Hematopoietic multipotent progenitor cell (in vitro differentiated cells): ENCODE results near the gene BLM. TPM values are rescaled to one million over a fixed set of nuclear protein-coding genes. Genes with fewer than 3 reads are reported as not detected.

ENCODE experiments used
- DNase-seq, 3 donors: peaks; one replicate each; pipeline ENCODE4 v3.0.0-alpha.2; 2011 to 2015; ENCODE audit warnings: low read depth in 2 of 3, low spot score in 2 of 3
- total RNA-seq: library from RNA; depleted of rRNA; stranded (reverse); fragments of >200 nt; gene quantifications from one replicate; pipeline ENCODE4 v1.2.3, GENCODE V29; 2012

Gene BLM
- total RNA-seq, 1 donor, result 5.1 TPM

DNA sequence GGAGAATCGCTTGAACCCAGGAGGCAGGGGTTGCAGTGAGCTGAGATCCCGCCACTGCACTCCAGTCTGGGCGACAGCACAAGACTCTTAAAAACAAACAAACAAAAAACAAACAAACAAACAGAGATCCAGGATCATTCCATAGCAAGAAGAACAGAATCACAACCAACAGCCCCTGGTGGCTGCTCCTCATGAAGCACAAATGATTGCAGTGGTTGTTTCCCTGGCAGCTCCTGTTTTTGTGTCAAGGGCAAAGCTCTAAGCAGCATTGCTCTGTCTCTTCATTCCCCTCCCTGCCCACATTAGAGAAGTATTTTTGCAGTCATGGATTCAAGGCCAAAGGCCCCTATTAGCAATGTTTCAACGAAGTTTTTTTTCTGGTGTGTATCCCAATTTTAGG lies 25.8 kb upstream of the BLM start:
- no peak for DNase-seq

DNA sequence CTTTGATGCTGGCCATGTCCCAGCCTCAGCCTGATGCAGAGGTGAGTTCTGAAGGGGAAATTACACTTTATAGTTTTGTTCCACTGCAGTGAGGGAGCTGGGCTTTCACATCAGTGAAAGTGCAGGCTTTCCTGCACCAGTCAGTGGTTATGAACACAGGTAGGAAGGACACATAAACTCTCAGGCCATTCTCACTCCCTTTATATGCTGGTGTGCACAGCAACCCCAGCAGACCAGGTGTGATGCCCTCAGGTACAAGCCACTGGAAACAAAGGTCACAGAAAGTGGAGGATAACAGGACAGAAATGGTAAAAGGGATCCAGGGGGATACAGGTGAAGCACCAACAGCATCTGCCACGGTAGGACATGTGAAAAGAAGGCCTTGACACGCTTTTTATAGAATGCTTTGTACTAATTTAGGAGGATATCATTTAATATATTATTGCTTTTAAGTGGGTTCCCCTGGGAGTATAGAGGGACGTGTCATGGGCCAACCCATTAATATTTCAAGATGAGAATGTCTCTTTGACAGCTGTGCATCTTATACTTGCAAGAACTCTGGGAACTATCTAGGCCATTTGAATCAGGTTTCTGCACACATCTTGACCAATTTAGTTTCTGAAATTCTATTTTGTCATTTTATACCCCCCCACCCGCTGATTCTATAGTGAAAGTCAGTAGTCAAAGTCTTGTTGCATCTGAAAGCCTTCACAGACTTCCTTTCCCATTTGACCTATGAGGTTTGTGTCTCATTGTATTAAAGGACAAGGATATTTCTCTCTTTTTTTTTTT lies 25.0 kb upstream of the BLM start:
- no peak for DNase-seq

DNA sequence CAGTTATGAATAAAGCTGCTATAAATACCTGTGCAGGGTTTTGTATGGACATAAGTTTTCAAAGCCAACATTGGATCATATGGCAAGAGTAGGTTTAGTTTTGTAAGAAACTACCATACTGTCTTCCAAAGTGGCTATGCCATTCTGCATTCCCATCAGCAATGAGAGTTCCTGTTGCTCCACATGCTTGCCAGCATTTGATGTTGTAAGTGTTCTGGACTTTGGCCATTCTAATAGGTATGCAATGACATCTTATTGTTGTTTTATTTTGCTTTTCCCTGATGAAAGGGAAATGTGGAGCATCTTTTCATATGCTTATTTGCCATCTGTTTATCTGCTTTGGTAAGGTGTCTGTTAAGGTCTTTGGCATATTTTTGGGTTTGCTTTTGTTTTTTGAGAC lies 22.2 kb upstream of the BLM start:
- DNase-seq, result no peak

DNA sequence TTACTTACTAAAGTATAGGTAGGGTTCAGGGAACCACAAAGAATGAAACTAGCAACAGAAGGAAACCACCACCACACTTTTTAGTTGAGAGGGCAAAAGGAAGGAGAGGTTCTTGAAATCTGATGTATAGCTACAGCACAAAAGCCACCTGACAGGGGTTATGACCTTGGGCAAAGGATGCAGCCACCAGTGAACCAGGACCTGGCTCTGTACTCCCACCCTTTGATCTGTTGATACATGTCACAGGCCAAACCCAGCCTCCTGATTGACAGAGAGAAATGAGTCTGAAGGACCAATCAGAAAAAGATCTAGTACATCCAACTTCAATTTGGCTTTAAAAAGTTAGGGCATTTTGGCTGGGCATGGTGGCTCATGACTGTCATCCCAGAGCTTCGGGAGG lies 20.0 kb upstream of the BLM start:
- DNase-seq, result no peak

DNA sequence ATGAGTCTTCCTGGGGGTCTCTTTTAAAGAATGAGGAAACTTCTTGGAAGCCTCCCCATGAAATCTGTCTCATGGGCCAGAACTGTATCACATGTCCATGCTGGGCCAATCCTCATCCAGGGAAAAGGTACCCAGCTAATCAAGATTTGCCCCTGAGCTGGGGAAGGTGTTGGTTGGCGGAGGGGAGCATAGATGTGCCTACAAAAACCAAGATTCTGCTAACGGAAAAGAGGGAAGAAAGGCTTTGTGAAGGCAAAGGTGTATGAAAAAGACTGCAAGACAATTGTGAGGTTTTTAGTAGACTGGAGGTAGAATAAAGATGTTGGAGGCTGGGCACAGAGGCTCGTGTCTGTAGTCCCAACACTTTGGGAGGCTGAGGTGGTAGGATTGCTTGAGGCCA lies 18.5 kb upstream of the BLM start:
- no peak for DNase-seq

DNA sequence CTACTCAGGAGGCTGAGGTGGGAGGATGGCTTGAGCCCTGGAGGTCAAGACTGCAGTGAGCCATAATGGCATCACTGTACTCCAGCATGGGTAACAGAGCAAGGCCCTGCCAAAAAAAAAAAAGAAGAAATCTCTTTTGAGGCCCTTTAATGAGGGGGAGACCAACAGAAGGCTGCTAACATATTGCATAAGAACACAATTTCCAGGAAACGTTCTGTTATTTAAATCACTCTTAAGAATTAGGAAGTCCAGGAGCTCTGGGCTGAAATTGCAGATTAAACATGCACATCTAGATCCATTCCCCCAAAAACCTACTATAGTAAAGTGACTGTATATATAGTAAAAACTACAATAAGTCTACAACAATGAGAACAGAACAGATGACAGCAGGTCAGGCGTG lies 16.1 kb upstream of the BLM start:
- peak in 1 of 3 donors; percentile 35 for DNase-seq

DNA sequence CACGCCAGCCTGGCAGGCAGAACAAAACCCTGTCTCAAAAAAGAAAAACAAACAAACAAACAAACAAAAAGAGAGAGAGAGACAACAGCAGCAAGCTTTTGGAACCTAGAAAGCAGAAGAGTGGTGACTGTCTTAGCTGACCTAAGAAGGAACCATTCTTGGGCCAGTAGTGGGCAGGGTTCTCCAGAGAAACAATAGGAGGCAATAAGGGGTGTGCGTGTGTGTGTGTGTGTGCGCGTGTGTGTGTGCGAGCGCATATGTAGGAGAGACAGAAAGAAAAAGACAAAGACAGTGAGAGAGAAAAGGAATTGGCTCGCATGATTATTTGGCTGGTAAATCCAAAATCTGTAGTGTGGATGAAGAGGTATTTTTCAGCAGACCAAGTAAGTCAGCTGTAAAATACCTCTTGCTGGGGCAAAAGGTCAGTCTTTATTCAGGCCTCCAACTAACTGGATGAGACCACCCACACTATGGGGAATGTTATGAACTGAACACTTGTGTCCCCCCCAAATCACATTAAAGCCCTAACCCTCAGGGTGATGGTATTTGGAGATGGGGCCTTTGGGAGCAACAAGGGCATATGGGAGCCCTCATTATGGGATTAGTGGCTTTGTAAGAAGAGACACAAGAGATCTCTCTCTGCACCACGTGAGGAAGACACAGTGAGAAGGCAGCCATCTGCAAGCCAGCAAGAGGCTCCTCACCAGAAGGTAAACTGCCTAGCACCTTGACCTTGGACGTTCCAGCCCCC lies 15.1 kb upstream of the BLM start:
- peak in 2 of 3 donors; percentile 50 to 60 for DNase-seq

DNA sequence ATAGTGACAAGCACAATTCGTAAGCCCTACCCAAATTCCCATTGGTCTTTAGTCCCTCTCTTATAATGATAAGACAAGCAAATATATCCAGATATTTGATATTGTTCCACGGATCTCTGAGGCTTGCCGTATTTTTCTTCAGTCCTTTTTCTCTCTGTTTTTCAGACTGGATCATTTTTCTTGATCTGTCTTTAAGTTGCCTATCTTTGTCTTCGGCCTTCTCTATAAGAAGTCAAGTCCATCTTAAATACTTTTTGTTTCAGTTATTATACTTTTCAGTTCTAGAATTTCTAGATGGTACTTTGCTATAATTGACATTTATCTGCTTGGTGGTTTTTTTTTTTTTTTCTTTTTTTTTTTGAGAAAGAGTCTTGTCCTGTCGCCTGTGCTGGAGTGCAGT lies 13.7 kb upstream of the BLM start:
- no peak for DNase-seq

DNA sequence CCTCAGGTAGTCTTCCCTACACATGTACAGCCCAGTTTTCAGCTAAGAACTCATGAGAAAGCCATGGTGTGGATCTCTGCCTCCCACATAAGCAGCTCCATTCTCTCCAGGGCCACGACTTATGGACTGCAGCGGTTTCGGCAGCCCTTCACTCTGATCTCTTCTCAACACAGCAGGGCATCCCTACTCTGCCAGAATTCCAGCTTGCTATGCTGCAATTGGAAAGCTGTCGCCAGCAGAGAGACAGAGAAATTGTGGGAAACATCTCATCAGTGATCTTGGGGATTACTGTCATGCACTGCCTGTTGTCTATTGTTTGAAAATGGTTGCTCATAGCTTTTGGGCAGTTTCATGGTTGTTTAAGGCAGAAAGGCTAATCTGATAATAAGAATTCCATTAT lies 11.9 kb upstream of the BLM start:
- DNase-seq, result no peak

DNA sequence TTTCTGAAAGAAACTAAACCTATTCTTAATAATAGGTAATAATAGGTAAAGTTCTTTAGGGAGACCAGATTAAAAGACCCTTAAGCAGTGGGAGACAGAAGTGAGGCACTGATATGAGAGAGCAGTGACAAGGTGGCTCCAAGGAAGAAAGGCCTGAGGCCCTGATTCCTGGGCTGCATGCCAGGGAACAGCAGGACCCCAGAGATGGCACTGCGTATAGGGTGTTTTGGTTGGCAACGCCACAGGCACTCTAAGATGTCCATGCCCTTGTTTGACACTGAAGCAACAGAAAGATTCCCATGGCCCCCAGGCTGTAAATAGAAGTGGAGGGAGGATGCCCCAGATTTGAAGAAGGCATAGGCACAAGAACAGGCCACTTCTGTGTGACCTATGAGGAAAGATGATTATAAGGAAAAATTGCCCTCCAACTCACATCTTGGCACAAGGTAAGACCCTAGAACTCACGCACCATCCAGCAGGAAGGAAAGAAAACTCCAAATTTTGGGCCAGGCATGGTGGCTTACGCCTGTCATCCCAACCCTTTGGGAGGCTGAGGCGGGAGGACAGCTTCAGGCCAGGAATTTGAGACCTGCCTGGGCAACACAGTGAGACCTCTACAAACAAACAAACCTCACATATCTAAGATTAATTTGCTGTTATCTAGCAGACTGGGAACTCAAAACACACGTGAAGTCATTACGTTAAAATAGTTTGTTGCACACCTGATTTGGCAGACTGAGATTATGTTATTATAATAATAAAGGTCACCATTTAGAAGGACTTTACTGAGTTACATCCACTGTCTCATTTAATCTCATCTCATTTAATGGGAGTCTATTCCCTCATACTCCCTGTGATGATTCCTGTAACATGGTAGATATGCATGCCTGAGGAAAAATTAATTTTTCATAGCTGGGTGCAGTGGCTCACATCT lies 10.5 kb upstream of the BLM start:
- DNase-seq, result no peak

DNA sequence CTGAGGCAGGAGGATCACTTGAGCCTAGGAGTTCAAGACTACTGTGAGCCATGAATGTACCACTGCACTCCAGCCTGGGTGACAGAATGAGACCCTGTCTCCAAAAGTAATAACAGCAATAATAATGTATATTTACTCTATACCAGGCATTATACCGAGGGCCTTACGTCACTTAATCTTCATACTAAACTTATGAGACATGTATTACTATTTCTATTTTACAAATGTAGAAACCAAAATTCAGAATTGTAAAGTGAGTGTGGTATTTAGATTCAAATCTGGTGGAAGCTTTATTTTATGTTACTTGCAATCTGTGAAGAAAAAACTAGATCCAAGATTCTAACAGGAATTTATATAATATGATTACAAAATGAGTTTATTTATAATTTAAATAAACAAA lies 9.7 kb upstream of the BLM start:
- no peak for DNase-seq

DNA sequence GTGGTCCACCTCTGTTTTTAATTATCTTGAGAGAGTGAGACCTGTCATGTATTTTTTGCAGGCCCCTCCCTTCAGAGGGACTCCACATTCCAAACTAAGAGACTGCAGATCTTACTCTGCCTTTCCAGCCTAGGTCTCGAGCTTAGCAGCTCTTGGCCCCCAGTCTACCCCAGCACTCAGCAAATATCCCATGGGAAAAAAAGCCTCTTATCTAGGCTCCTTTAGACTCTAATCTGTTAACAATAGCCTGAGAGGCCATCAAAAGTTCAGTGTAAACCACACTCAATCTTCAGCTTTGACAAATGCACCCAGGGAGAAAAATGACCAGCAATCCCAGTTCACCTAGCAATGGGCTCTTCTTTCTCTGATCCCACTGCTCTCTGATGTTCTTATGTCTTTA lies 8.6 kb upstream of the BLM start:
- DNase-seq, result no peak

DNA sequence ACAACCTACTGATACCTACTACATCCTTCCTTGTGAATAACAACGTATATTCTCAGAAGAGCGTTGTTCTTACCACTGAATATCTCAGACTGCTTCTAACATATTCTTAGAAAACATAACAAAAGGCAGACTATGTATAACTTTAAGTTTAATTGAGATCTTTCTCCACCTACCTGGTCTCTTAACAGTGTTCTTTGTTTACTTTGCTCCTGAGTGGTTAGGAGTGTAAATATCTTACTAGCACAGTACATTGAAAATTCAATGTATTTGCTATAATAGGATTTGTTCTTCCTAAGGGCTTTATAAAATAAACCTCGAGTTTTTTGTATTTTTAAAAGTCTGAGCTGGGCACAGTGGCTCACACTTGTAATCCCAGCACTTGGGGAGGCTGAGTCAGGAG lies 7.9 kb upstream of the BLM start:
- DNase-seq, result no peak

DNA sequence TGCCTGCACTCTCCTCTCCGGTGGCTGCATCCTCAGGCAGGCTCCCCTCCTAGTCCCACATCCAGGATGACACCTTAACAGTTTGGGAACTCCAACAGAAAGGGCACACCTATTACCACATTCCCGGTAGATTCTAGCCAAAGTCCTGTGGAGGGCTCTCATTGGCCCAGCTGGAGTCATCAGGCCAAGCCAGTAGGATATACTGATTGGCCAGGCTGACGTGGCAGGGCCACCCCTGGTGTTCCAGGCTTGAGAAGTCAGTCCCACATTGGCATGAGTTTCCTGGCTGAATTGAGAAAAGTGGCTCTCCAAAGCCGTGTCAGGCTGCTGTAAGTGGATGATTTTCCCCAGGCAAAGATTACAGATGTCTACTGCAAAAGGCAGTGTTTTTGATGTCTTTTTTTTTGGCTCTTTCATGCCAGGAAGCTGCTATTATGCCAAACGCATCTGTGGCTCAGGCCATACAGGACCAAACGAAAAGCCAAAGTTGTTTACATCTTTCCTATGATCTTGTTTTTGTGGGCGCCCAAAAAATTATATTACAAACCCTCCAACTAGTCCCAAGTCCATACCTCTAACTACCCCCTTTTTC lies 6.6 kb upstream of the BLM start:
- no peak for DNase-seq

DNA sequence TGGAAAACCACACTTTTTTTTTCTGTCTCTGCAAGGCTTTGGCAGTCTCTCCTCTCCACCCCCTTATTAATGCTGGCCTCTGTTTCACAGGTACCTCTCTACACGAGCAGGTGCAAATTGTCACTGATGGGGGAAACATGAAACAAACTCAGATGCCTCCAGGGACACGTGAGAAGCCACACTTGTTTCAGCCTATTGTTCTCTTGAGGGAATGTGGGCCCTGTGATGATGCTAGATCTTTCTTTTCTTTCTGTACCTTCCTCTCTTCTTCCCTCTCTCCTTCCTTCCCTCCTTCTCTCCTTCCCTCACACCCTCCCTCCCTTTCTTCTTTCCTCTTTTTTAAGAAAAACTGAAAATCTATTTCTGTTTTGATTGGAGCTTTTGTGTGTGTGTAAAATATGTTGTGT lies 5.7 kb upstream of the BLM start:
- no peak for DNase-seq

DNA sequence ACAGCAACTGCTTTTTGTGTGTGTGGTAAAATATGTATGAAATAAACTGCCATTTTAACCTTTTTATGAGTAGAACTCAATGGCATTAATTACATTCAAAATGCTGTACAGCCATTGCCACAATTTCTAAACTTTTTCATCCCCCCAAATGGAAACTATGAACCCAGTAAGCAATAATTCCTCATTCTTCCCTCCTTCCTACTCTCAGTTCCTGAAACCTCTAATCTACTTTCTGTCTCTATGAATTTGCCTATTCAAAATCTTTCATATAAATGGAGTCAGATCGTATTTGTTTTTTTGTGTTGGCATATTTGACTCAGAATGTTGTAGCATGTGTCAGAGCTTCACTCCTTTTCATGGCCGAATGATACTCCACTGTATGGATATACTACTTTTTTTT lies 5.3 kb upstream of the BLM start:
- DNase-seq, result no peak

DNA sequence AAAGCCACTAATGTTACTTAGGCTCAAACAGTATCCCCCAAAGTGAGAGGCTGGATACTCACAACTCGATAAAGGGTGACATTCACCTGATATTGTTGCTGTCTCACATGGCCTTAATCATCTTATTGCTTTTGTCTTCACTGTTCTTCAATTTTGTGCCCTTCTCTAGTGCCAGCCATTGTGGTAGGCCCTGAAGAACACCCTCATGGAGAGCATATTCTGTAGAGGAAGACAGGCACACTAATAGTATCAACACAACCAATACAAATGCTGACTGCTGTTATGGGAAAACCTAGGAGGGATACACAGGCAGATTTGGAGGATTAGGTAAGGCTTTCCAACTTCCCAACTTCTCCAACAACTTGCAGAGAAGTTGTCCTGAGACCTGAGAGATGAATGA lies 4.1 kb upstream of the BLM start:
- DNase-seq, result no peak

DNA sequence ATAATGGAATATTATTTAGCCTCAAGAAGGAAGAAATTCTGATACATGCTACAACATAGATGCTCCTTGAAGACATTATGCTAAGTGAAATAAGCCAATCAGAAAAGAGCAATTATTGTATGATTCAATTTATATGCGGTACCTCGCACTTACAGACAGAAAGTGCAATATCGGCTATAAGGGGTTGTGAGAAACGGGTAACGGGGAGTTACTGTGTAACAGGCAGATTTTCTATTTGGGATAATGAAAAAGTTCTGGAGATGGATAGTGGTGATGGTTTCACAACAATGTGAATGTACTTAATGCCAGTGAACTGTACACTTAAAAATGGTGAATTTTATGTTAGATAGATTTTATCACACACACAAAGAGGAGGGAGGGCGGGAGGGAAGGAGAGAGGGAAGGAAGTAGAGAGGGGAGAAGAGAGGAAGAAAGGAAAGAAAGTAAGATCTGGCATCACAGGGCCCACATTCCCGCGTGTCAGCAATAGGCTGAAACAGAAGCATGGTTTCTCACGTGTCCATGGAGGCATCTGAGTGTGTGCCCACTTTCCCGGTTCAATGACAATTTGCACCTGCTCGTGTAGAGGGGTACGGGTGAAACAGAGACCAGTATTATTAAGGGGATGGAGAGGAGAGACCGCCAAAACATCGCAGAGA lies 700 bp upstream of the BLM start:
- no peak for DNase-seq

DNA sequence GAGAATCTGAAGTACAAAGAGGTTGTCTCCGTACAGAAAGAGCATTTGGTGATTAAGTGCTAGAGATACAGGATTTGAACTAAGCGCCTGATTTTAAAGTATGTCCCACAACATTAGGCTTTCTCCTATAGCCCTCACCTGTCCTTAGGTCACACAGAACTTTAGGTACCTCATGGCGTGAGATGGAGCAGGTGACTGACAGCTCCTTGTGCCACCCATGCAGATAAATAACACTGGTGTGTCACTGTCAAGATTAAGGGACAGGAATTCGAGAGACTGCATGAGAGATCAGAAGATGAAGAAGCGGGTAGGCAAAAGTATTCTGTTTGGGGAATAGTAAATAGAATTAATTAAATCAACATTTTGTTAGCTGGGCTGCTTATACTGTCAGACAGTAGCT lies 1.1 kb downstream of the BLM start:
- no peak for DNase-seq

DNA sequence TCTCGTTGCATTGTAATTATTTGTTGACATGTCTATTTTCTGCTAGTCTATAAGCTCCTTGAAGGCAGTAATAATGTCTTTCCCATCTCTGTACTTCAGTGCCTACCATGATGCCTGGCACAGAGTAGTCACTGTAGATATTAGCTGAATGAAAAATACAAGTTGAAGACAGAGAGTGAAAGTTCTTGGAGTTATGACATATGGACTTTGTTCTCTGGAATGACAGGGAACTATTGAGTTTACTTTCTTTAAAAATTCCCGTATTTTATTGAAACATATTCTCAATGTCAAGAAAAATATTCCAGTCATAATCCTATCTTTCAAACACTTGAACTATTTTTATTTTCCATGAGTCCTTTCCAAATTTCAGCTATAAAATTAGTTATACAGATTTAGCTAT lies 3.0 kb downstream of the BLM start:
- no peak for DNase-seq
